ENCODE results near the gene ACE. TPM values are rescaled to one million over a fixed set of nuclear protein-coding genes. Genes with fewer than 3 reads are reported as not detected.

The ACE gene
- total RNA-seq, 3 donors from 2014 or later, result 0.10 to 0.32 (median 0.24) TPM

GRCh38 chr17:63440127-63440769 lies 36.6 kb upstream of the ACE start:
- peaks cover 39% of the 10 kb centered on the region for H3K4me1 Mint-ChIP-seq (ENCODE audit: low read depth)
- no peaks in the 10 kb centered on the region for H3K9me3 Mint-ChIP-seq
- no peaks in the 10 kb centered on the region for H3K36me3 Mint-ChIP-seq (ENCODE audit: insufficient read depth)
- no peaks in the 10 kb centered on the region for H3K27me3 Mint-ChIP-seq (ENCODE audit: low read depth)
- H3K4me3 Mint-ChIP-seq, result peak overlapping the region; percentile 64
- ATAC-seq, result peak in 1 of 2 donors; percentile 45
- DNase-seq, result no peak

GRCh38 chr17:63440770-63441335 lies 36.0 kb upstream of the ACE start:
- Mint-ChIP-seq H3K4me1 (ENCODE audit: low read depth) (peaks cover 38% of the 10 kb centered on the region), H3K4me3 (no peak overlapping the region)
- ATAC-seq, result no peak

GRCh38 chr17:63441654-63442053 lies 35.2 kb upstream of the ACE start:
- H3K4me3 Mint-ChIP-seq, result no peak overlapping the region
- H3K9me3 Mint-ChIP-seq, result no peaks in the 10 kb centered on the region
- peaks cover 34% of the 10 kb centered on the region for H3K4me1 Mint-ChIP-seq (ENCODE audit: low read depth)
- no peaks in the 10 kb centered on the region for H3K27me3 Mint-ChIP-seq (ENCODE audit: low read depth)
- ATAC-seq, result no peak
- H3K36me3 Mint-ChIP-seq (ENCODE audit: insufficient read depth), result no peaks in the 10 kb centered on the region
- no peak for DNase-seq

More at GRCh38 chr17:63440770-63441335, 36.0 kb upstream of the ACE start:
- Mint-ChIP-seq H3K36me3 (ENCODE audit: insufficient read depth) (no peaks in the 10 kb centered on the region), H3K9me3 (no peaks in the 10 kb centered on the region), H3K27me3 (ENCODE audit: low read depth) (no peaks in the 10 kb centered on the region)
- no peak for DNase-seq

- Mint-ChIP-seq H3K4me3 (no peak overlapping the region), H3K4me1 (ENCODE audit: low read depth) (peaks cover 34% of the 10 kb centered on the region), H3K36me3 (ENCODE audit: insufficient read depth) (no peaks in the 10 kb centered on the region), H3K27me3 (ENCODE audit: low read depth) (no peaks in the 10 kb centered on the region), H3K9me3 (no peaks in the 10 kb centered on the region)
- ATAC-seq, result no peak
- no peak for DNase-seq
Observed at GRCh38 chr17:63442074-63442473, 34.8 kb upstream of the ACE start.

GRCh38 chr17:63442549-63443035 lies 34.3 kb upstream of the ACE start:
- peaks cover 39% of the 10 kb centered on the region for H3K4me1 Mint-ChIP-seq (ENCODE audit: low read depth)
- H3K9me3 Mint-ChIP-seq, result no peaks in the 10 kb centered on the region

GRCh38 chr17:63443053-63443452 lies 33.8 kb upstream of the ACE start:
- peaks cover 42% of the 10 kb centered on the region for H3K4me1 Mint-ChIP-seq (ENCODE audit: low read depth)
- H3K4me3 Mint-ChIP-seq, result no peak overlapping the region
- ATAC-seq (no peak), DNase-seq (no peak)
- no peaks in the 10 kb centered on the region for H3K27me3 Mint-ChIP-seq (ENCODE audit: low read depth)
- no peaks in the 10 kb centered on the region for H3K36me3 Mint-ChIP-seq (ENCODE audit: insufficient read depth)
- no peaks in the 10 kb centered on the region for H3K9me3 Mint-ChIP-seq

More at GRCh38 chr17:63442549-63443035, 34.3 kb upstream of the ACE start:
- ATAC-seq, result no peak
- Mint-ChIP-seq H3K4me3 (no peak overlapping the region), H3K36me3 (ENCODE audit: insufficient read depth) (no peaks in the 10 kb centered on the region), H3K27me3 (ENCODE audit: low read depth) (no peaks in the 10 kb centered on the region)
- no peak for DNase-seq

GRCh38 chr17:63444457-63444856 lies 32.4 kb upstream of the ACE start:
- no peak for DNase-seq
- H3K4me1 Mint-ChIP-seq (ENCODE audit: low read depth), result peaks cover 40% of the 10 kb centered on the region
- H3K9me3 Mint-ChIP-seq, result no peaks in the 10 kb centered on the region
- H3K36me3 Mint-ChIP-seq (ENCODE audit: insufficient read depth), result no peaks in the 10 kb centered on the region
- H3K27me3 Mint-ChIP-seq (ENCODE audit: low read depth), result no peaks in the 10 kb centered on the region
- H3K4me3 Mint-ChIP-seq, result peak overlapping the region; percentile 74
- ATAC-seq, result no peak

- no peaks in the 10 kb centered on the region for H3K9me3 Mint-ChIP-seq
- peaks cover 37% of the 10 kb centered on the region for H3K4me1 Mint-ChIP-seq (ENCODE audit: low read depth)
- no peaks in the 10 kb centered on the region for H3K36me3 Mint-ChIP-seq (ENCODE audit: insufficient read depth)
- ATAC-seq, result no peak
- H3K4me3 Mint-ChIP-seq, result peak overlapping the region; percentile 74
- no peak for DNase-seq
- H3K27me3 Mint-ChIP-seq (ENCODE audit: low read depth), result no peaks in the 10 kb centered on the region
Observed at GRCh38 chr17:63445065-63445464, 31.8 kb upstream of the ACE start.

GRCh38 chr17:63445571-63445953 lies 31.3 kb upstream of the ACE start:
- Mint-ChIP-seq H3K4me1 (ENCODE audit: low read depth) (peaks cover 36% of the 10 kb centered on the region), H3K27me3 (ENCODE audit: low read depth) (no peaks in the 10 kb centered on the region), H3K4me3 (peak overlapping the region; percentile 74), H3K9me3 (no peaks in the 10 kb centered on the region), H3K36me3 (ENCODE audit: insufficient read depth) (no peaks in the 10 kb centered on the region)
- DNase-seq, result peak; percentile 68
- peak; percentile 51 to 54 for ATAC-seq

GRCh38 chr17:63445954-63446752 lies 30.7 kb upstream of the ACE start, which contains the start of gene CYB561:
Gene CYB561, minus strand, starts transcription at chr17:63446306. Its CDS starts 8,759 bp downstream, at chr17:63437547.
- ATAC-seq (peak; percentile 71 to 74), DNase-seq (peak; percentile 57)
- H3K4me1 Mint-ChIP-seq (ENCODE audit: low read depth), result peaks cover 30% of the 10 kb centered on the region
- H3K9me3 Mint-ChIP-seq, result no peaks in the 10 kb centered on the region
- no peaks in the 10 kb centered on the region for H3K36me3 Mint-ChIP-seq (ENCODE audit: insufficient read depth)
- peak within 1 kb of the TSS; percentile 74 for H3K4me3 Mint-ChIP-seq
- no peaks in the 10 kb centered on the region for H3K27me3 Mint-ChIP-seq (ENCODE audit: low read depth)

GRCh38 chr17:63446753-63447470 lies 29.9 kb upstream of the ACE start:
- peak overlapping the region; percentile 73 for H3K4me3 Mint-ChIP-seq
- DNase-seq (peak; percentile 42), ATAC-seq (peak; percentile 8 to 27)
- H3K36me3 Mint-ChIP-seq (ENCODE audit: insufficient read depth), result no peaks in the 10 kb centered on the region
- peaks cover 30% of the 10 kb centered on the region for H3K4me1 Mint-ChIP-seq (ENCODE audit: low read depth)
- H3K9me3 Mint-ChIP-seq, result no peaks in the 10 kb centered on the region
- H3K27me3 Mint-ChIP-seq (ENCODE audit: low read depth), result no peaks in the 10 kb centered on the region

GRCh38 chr17:63447471-63448009 lies 29.3 kb upstream of the ACE start:
- Mint-ChIP-seq H3K4me1 (ENCODE audit: low read depth) (peaks cover 28% of the 10 kb centered on the region), H3K4me3 (peak overlapping the region; percentile 73), H3K36me3 (ENCODE audit: insufficient read depth) (no peaks in the 10 kb centered on the region), H3K27me3 (ENCODE audit: low read depth) (no peaks in the 10 kb centered on the region), H3K9me3 (no peaks in the 10 kb centered on the region)
- ATAC-seq (no peak), DNase-seq (no peak)

- no peaks in the 10 kb centered on the region for H3K27me3 Mint-ChIP-seq (ENCODE audit: low read depth)
- H3K36me3 Mint-ChIP-seq (ENCODE audit: insufficient read depth), result no peaks in the 10 kb centered on the region
- ATAC-seq (no peak), DNase-seq (no peak)
- no peaks in the 10 kb centered on the region for H3K9me3 Mint-ChIP-seq
- peak overlapping the region; percentile 33 for H3K4me3 Mint-ChIP-seq
- peaks cover 28% of the 10 kb centered on the region for H3K4me1 Mint-ChIP-seq (ENCODE audit: low read depth)
Observed at GRCh38 chr17:63448655-63449054, 28.2 kb upstream of the ACE start.

- Mint-ChIP-seq H3K27me3 (ENCODE audit: low read depth) (peaks cover 1% of the 10 kb centered on the region), H3K4me3 (no peak overlapping the region), H3K36me3 (ENCODE audit: insufficient read depth) (no peaks in the 10 kb centered on the region), H3K4me1 (ENCODE audit: low read depth) (peaks cover 20% of the 10 kb centered on the region), H3K9me3 (no peaks in the 10 kb centered on the region)
- no peak for DNase-seq
- ATAC-seq, result no peak
Observed at GRCh38 chr17:63450551-63450950, 26.3 kb upstream of the ACE start.
